ENCODE data around the gene YWHAG. TPM values are rescaled to one million over a fixed set of nuclear protein-coding genes. Genes with fewer than 3 reads are reported as not detected.

YWHAG gene
- polyA plus RNA-seq, 1 of the 3 experiments (the other 2 are of a cell fraction): 60.4 TPM

DNA sequence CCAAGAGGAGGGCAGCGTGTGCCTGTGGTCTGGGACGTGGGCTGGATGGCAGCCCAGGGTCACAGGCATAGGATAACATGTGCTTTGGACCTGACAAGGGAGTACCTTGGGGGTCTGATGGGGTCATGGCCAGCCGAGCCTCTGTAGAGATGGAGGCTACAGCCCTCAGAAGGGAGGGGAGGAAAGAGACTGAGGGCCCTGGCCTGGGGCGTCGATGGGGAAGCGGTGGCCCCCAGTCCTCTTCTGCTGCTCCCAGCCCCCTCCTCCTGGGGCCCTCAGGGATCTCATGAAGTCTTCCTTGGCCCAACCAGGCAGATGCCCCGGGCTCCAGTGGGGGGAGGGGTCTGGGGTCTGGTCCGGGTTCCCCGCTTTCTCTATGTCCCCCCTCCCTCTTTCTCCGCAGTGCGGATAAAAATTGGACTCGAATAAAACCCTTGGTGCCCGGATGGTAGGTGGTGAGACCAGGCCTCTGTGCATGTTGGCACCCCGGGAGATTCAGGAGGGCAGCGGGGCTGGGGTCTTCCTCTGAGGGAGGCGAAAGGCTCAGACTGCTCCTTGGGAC lies 71.9 kb downstream of the YWHAG start:
- CTCF ChIA-PET: interaction anchor here (0.8 to 31.3 kb wide), 6 partner anchors 12 to 109 kb away, joined by 3 to 774 read pairs (median 7); no protein-coding TSS in a partner anchor
- POLR2A ChIA-PET: interaction anchor here (1.0 to 2.5 kb wide), 3 partner anchors 18 to 31 kb away, joined by 3 to 5 read pairs (median 3); no protein-coding TSS in a partner anchor

DNA sequence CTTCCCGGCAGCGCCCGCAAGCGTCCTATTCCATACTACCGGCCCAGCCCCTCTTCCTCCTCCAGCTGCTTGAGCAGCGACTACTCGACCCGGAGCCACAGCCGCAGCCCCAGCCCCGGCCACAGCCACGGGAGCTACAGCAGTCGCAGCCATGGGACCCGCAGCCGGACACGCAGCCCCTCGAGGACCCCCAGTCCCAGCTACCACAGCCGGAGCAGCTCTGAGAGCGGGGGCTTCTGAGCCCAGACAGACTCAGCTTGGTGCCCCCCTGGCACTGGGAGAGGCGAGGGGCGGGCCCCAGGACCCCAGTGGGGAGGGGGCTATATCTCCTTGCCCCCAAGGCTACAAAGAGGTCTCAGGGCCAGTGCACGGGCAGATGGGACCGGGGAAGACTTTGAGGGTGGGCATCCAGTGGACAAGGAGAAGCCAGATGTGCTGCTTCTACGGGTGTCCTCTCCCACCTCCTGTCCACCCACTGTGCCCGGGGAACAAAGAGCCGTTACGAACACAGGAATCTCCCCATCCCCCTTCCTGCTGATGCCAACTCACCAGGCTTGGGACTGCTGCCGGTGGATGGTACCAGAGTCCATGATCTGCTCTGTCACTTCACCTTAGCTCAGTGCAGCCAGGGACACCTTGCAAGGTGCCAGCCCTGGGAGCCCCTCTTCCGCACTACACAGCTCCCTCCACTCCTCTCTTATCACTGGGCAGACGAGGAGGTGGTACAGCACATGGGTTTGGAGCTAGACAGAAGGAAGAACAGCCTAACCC lies 73.0 kb downstream of the YWHAG start:
- TF ChIP-seq, protein P1, sequence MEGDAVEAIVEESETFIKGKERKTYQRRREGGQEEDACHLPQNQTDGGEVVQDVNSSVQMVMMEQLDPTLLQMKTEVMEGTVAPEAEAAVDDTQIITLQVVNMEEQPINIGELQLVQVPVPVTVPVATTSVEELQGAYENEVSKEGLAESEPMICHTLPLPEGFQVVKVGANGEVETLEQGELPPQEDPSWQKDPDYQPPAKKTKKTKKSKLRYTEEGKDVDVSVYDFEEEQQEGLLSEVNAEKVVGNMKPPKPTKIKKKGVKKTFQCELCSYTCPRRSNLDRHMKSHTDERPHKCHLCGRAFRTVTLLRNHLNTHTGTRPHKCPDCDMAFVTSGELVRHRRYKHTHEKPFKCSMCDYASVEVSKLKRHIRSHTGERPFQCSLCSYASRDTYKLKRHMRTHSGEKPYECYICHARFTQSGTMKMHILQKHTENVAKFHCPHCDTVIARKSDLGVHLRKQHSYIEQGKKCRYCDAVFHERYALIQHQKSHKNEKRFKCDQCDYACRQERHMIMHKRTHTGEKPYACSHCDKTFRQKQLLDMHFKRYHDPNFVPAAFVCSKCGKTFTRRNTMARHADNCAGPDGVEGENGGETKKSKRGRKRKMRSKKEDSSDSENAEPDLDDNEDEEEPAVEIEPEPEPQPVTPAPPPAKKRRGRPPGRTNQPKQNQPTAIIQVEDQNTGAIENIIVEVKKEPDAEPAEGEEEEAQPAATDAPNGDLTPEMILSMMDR (IDR thresholded peaks at IDR 0.05): no peak
- TF ChIP-seq TEAD4 (IDR thresholded peaks at IDR 0.05; ENCODE audit: borderline replicate concordance, insufficient read depth): no peak
- no peak for TF ChIP-seq RXRA (IDR thresholded peaks at IDR 0.05; ENCODE audit: borderline replicate concordance, low read depth)
- no peak for DNase-seq
- H4K20me1 ChIP-seq (ENCODE audit: insufficient read depth): no peaks in the 10 kb centered on the region
- POLR2A ChIA-PET: interaction anchor here (1.0 to 2.5 kb wide), 4 partner anchors 17 to 73 kb away, joined by 3 to 5 read pairs (median 3); partner anchors contain the start of gene YWHAG
- WGBS (ENCODE audit: low lambda C conversion rate): 87% methylated on average over 27 of the region's 29 CpGs
- no peaks in the 10 kb centered on the region for H3K36me3 ChIP-seq (replicated peaks in 1 of 2; ENCODE audit: control insufficient read depth in 1 of 2, insufficient read depth in 2 of 2, low read length in 1 of 2)
- H3K4me3 ChIP-seq (ENCODE audit: low read depth in 2 of 2, low read length in 1 of 2): no peak overlapping the region
- no peak overlapping the region for H3K27ac ChIP-seq (ENCODE audit: low read depth in 2 of 2, low read length in 1 of 2)
- H3K9me2 ChIP-seq: no peaks in the 10 kb centered on the region
- CTCF ChIA-PET: interaction anchor here (0.9 to 31.3 kb wide), 4 partner anchors 12 to 108 kb away, joined by 5 to 774 read pairs (median 12); no protein-coding TSS in a partner anchor
- H3K9ac ChIP-seq: no peak overlapping the region
- peaks cover 16% of the 10 kb centered on the region for H3F3A ChIP-seq (replicated peaks; ENCODE audit: insufficient read depth)
- H3K79me2 ChIP-seq (ENCODE audit: insufficient read depth): no peaks in the 10 kb centered on the region
- H3K27me3 ChIP-seq (ENCODE audit: insufficient read depth): no peaks in the 10 kb centered on the region
- no peak overlapping the region for H3K4me2 ChIP-seq
- peaks cover 4 to 10% of the 10 kb centered on the region in 2 experiments; a peak in 2 of 4 replicates for H3K4me1 ChIP-seq (ENCODE audit: control insufficient read depth in 1 of 2, insufficient read depth in 2 of 2, low read depth in 1 of 2, low read length in 1 of 2)
- H2AFZ ChIP-seq (ENCODE audit: low read depth): no peak overlapping the region
- no peaks in the 10 kb centered on the region for H3K9me3 ChIP-seq

More for the DNA sequence above, 71.9 kb downstream of the YWHAG start:
- H2AFZ ChIP-seq (ENCODE audit: low read depth): no peak overlapping the region
- WGBS (ENCODE audit: low lambda C conversion rate): 94% methylated on average over 16 of the region's 16 CpGs
- no peak for DNase-seq
- H3K9me3 ChIP-seq: no peaks in the 10 kb centered on the region
- H3K36me3 ChIP-seq (replicated peaks in 1 of 2; ENCODE audit: control insufficient read depth in 1 of 2, insufficient read depth in 2 of 2, low read length in 1 of 2): no peaks in the 10 kb centered on the region
- no peaks in the 10 kb centered on the region for H3K9me2 ChIP-seq
- H3K4me3 ChIP-seq (ENCODE audit: low read depth in 2 of 2, low read length in 1 of 2): no peak overlapping the region
- no peaks in the 10 kb centered on the region for H3K79me2 ChIP-seq (ENCODE audit: insufficient read depth)
- H3F3A ChIP-seq (replicated peaks; ENCODE audit: insufficient read depth): peaks cover 22% of the 10 kb centered on the region
- TF ChIP-seq FOXJ3 (CRISPR knock-in tag; IDR thresholded peaks at IDR 0.05) (no peak), JUND (IDR thresholded peaks at IDR 0.05) (no peak), TAF1 (IDR thresholded peaks at IDR 0.05; ENCODE audit: borderline replicate concordance, low read depth, low read length) (no peak), MEF2A (IDR thresholded peaks at IDR 0.05; ENCODE audit: borderline replicate concordance, low read depth) (no peak), GATA2 (CRISPR knock-in tag; IDR thresholded peaks at IDR 0.05) (no peak)
- TF ChIP-seq, protein P2, sequence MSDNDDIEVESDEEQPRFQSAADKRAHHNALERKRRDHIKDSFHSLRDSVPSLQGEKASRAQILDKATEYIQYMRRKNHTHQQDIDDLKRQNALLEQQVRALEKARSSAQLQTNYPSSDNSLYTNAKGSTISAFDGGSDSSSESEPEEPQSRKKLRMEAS (IDR thresholded peaks at IDR 0.05; ENCODE audit: low read depth): no peak
- TF ChIP-seq, protein P3, sequence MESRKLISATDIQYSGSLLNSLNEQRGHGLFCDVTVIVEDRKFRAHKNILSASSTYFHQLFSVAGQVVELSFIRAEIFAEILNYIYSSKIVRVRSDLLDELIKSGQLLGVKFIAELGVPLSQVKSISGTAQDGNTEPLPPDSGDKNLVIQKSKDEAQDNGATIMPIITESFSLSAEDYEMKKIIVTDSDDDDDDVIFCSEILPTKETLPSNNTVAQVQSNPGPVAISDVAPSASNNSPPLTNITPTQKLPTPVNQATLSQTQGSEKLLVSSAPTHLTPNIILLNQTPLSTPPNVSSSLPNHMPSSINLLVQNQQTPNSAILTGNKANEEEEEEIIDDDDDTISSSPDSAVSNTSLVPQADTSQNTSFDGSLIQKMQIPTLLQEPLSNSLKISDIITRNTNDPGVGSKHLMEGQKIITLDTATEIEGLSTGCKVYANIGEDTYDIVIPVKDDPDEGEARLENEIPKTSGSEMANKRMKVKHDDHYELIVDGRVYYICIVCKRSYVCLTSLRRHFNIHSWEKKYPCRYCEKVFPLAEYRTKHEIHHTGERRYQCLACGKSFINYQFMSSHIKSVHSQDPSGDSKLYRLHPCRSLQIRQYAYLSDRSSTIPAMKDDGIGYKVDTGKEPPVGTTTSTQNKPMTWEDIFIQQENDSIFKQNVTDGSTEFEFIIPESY (IDR thresholded peaks at IDR 0.05; ENCODE audit: borderline replicate concordance, low read depth): no peak
- TF ChIP-seq, protein P4, sequence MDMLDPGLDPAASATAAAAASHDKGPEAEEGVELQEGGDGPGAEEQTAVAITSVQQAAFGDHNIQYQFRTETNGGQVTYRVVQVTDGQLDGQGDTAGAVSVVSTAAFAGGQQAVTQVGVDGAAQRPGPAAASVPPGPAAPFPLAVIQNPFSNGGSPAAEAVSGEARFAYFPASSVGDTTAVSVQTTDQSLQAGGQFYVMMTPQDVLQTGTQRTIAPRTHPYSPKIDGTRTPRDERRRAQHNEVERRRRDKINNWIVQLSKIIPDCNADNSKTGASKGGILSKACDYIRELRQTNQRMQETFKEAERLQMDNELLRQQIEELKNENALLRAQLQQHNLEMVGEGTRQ (IDR thresholded peaks at IDR 0.05; ENCODE audit: borderline replicate concordance, low read depth, low read length): no peak
- TF ChIP-seq, protein P5, sequence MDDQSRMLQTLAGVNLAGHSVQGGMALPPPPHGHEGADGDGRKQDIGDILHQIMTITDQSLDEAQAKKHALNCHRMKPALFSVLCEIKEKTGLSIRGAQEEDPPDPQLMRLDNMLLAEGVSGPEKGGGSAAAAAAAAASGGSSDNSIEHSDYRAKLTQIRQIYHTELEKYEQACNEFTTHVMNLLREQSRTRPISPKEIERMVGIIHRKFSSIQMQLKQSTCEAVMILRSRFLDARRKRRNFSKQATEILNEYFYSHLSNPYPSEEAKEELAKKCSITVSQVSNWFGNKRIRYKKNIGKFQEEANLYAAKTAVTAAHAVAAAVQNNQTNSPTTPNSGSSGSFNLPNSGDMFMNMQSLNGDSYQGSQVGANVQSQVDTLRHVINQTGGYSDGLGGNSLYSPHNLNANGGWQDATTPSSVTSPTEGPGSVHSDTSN (IDR thresholded peaks at IDR 0.05): no peak
- no peak overlapping the region for H3K27ac ChIP-seq (ENCODE audit: low read depth in 2 of 2, low read length in 1 of 2)
- no peaks in the 10 kb centered on the region for H3K27me3 ChIP-seq (ENCODE audit: insufficient read depth)
- H3K4me2 ChIP-seq: no peak overlapping the region
- H3K9ac ChIP-seq: no peak overlapping the region
- H4K20me1 ChIP-seq (ENCODE audit: insufficient read depth): no peaks in the 10 kb centered on the region
- H3K4me1 ChIP-seq (ENCODE audit: control insufficient read depth in 1 of 2, insufficient read depth in 2 of 2, low read depth in 1 of 2, low read length in 1 of 2): peaks cover 8 to 12% of the 10 kb centered on the region in 2 experiments; a peak in 3 of 4 replicates

Data from SK-N-SH (cell line).